RWPE2 (cell line): ENCODE measurements around the gene ZSCAN25.

Experiments used
- ATAC-seq: fragments of 200-7000 bp; cut with Tn5 transposase; 3 replicates; pipeline ENCODE4 v1.9.1; 2021; ENCODE audit warnings: low read depth
- DNase-seq: peaks from one replicate; pipeline ENCODE4 v3.0.0-alpha.2; 2020; ENCODE audit warnings: low spot score
- H3K27ac ChIP-seq: fragments of 450-650 bp; 2 replicates; pipeline ENCODE4 v1.5.1; 2017; ENCODE audit warnings: mild to moderate bottlenecking; ENCODE audit not compliant: poor library complexity, severe bottlenecking
- H3K27me3 ChIP-seq: fragments of 250-450 bp; sonication (Bioruptor Pico); 2 replicates; pipeline ENCODE4 v1.5.1; 2021; ENCODE audit warnings: mild to moderate bottlenecking, moderate library complexity; ENCODE audit not compliant: insufficient read depth, poor library complexity, severe bottlenecking
- H3K36me3 ChIP-seq: fragments of 250-450 bp; sonication (Bioruptor Pico); 2 replicates; pipeline ENCODE4 v1.5.1; 2020; ENCODE audit warnings: low read depth, mild to moderate bottlenecking, moderate library complexity
- H3K4me1 ChIP-seq: fragments of 250-450 bp; sonication (Bioruptor Pico); 2 replicates; pipeline ENCODE4 v1.5.1; 2021; ENCODE audit warnings: mild to moderate bottlenecking, moderate library complexity; ENCODE audit not compliant: insufficient read depth, poor library complexity, severe bottlenecking
- H3K4me3 ChIP-seq: fragments of 250-450 bp; sonication (Bioruptor Pico); 2 replicates; pipeline ENCODE4 v1.5.1; 2021; ENCODE audit warnings: mild to moderate bottlenecking, moderate library complexity; ENCODE audit not compliant: severe bottlenecking
- H3K9me3 ChIP-seq: fragments of 250-450 bp; sonication (Bioruptor Pico); 2 replicates; pipeline ENCODE4 v1.5.1; 2021; ENCODE audit warnings: mild to moderate bottlenecking, moderate library complexity; ENCODE audit not compliant: severe bottlenecking
- CTCF ChIP-seq: fragments of 450-650 bp; IDR thresholded peaks from one replicate; pipeline ENCODE4 v1.5.1; 2017; ENCODE audit warnings: mild to moderate bottlenecking, moderate library complexity; ENCODE audit not compliant: poor library complexity, severe bottlenecking

The ZSCAN25 gene

GRCh38 chr7:99605527-99605926 is 11.2 kb upstream of the ZSCAN25 start:
- H3K4me1 ChIP-seq, result no peaks in the 10 kb centered on the region
- H3K36me3 ChIP-seq, result no peaks in the 10 kb centered on the region
- TF ChIP-seq CTCF, result no peak
- ATAC-seq, result no peak
- no peaks in the 10 kb centered on the region for H3K27me3 ChIP-seq
- no peaks in the 10 kb centered on the region for H3K9me3 ChIP-seq
- H3K27ac ChIP-seq, result no peak overlapping the region
- H3K4me3 ChIP-seq, result no peak overlapping the region
- DNase-seq, result no peak

GRCh38 chr7:99606531-99606930 is 10.2 kb upstream of the ZSCAN25 start:
- DNase-seq (no peak), ATAC-seq (no peak)
- Histone ChIP-seq H3K36me3 (no peaks in the 10 kb centered on the region), H3K4me3 (no peak overlapping the region), H3K4me1 (no peaks in the 10 kb centered on the region), H3K27me3 (no peaks in the 10 kb centered on the region), H3K9me3 (no peaks in the 10 kb centered on the region), H3K27ac (no peak overlapping the region)
- no peak for TF ChIP-seq CTCF

DNA sequence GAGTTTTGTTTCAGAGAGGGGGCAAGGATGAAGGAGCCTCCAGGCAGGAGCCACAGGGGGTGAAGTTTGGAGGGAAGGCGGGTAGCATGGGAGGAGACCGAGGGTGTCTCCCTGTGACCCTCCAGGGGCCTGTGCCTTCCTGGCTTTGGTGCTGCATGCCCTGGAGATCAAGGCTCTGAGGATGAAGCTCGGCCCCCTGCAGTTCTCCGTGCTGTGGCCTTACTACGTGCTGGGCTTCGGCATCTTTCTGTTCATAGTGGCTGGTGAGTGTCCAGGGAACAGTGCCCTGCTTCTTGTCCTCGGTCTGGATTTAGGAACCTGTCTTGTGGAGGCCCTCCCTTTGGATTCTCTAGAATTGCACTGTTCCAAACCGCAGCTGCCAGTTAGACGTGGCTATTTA is 9.2 kb upstream of the ZSCAN25 start:
- H3K36me3 ChIP-seq, result no peaks in the 10 kb centered on the region
- DNase-seq, result no peak
- H3K4me3 ChIP-seq, result no peak overlapping the region
- ATAC-seq, result no peak
- no peaks in the 10 kb centered on the region for H3K4me1 ChIP-seq
- TF ChIP-seq CTCF, result no peak
- H3K27me3 ChIP-seq, result no peaks in the 10 kb centered on the region
- no peaks in the 10 kb centered on the region for H3K9me3 ChIP-seq
- no peak overlapping the region for H3K27ac ChIP-seq

DNA sequence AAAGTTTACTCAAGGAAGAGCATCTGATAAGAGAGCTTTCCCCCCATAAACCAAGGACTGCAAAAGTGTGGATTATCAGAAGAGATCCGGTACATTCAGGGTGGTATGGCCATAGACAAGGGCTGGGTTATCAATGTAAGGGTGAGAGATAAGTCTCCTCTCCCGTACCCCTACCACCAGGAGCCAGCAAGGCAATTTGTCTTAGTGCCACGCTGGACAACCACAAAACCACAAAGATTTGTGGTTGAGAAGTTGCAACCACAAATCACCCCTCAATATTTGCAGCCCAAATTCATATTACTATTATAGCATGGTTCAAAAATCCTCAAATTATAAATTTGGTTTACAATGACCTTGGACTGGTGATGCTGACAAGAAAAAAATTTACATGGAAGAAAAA is 2.3 kb upstream of the ZSCAN25 start:
- Histone ChIP-seq H3K9me3 (no peaks in the 10 kb centered on the region), H3K4me1 (peaks cover 22% of the 10 kb centered on the region), H3K4me3 (no peak overlapping the region), H3K27me3 (no peaks in the 10 kb centered on the region), H3K36me3 (peaks cover 15% of the 10 kb centered on the region), H3K27ac (no peak overlapping the region)
- DNase-seq (no peak), ATAC-seq (no peak)
- no peak for TF ChIP-seq CTCF

GRCh38 chr7:99615989-99616358 is 772 bp upstream of the ZSCAN25 start:
- H3K9me3 ChIP-seq, result no peaks in the 10 kb centered on the region
- peak overlapping the region; percentile 97 for H3K4me3 ChIP-seq
- no peaks in the 10 kb centered on the region for H3K27me3 ChIP-seq
- H3K4me1 ChIP-seq, result peaks cover 24% of the 10 kb centered on the region
- DNase-seq (no peak), ATAC-seq (no peak)
- H3K27ac ChIP-seq, result no peak overlapping the region
- peaks cover 29% of the 10 kb centered on the region for H3K36me3 ChIP-seq
- TF ChIP-seq CTCF, result no peak
